ENCODE results near the gene UBAC2.

DNA sequence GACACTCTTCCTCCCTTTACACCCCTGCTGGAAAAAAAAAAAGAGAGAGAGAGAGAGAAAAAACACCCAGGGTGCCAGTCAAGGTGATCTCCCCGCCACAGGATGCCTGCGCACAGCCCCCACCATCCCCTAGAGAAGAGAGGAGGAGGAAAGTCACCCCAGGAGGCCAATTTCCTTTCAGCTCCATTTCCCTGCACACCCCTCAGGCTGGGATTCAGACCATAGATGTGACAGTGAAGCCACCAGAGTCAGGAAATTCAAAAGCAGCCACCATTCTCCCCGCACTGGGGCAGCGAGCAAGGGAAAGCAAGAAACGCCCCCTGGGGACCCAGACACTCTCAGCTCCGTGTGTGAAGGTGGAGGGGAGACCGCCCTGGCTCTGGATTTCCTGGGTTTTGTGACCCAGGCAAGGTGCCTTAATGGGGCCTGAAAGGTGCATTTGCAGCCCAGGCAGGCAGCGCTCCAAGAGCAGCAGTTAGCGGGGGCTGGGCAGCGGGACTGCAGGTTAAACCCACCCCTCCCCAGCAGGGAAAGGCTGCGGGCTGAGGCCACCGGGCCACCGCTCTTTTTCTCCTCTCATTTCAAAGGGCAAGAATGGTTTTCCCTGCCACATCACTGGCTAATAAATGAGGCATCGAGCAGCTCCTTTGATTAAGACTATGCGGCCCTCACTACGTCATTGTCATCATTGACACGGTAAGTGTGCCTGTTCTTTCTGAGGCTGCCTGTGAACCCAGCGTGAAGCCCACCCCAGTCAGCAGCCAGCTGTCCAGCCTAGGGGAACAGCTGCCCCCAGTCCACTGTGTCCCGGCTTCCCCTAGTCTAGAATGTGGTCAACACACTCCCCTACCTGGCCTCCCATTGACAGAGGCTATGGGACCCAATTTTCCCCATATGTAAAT, 216.8 kb downstream of the UBAC2 start:
- TF ChIP-seq, protein P1, sequence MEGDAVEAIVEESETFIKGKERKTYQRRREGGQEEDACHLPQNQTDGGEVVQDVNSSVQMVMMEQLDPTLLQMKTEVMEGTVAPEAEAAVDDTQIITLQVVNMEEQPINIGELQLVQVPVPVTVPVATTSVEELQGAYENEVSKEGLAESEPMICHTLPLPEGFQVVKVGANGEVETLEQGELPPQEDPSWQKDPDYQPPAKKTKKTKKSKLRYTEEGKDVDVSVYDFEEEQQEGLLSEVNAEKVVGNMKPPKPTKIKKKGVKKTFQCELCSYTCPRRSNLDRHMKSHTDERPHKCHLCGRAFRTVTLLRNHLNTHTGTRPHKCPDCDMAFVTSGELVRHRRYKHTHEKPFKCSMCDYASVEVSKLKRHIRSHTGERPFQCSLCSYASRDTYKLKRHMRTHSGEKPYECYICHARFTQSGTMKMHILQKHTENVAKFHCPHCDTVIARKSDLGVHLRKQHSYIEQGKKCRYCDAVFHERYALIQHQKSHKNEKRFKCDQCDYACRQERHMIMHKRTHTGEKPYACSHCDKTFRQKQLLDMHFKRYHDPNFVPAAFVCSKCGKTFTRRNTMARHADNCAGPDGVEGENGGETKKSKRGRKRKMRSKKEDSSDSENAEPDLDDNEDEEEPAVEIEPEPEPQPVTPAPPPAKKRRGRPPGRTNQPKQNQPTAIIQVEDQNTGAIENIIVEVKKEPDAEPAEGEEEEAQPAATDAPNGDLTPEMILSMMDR (IDR thresholded peaks at IDR 0.05): no peak
- no peak for TF ChIP-seq EP300 (IDR thresholded peaks at IDR 0.05)
- TF ChIP-seq POLR2A (IDR thresholded peaks at IDR 0.05): no peak

Data from suprapubic skin (tissue), 3 donors.